HEK293 (cell line): ENCODE measurements around the gene MIF.

ENCODE experiments used
- BCL11A ChIP-seq: fragments of 450-650 bp; formaldehyde crosslinking; IDR thresholded peaks from 2 replicates; pipeline ENCODE4 v1.5.1; 2016; ENCODE audit warnings: low read depth, missing biosample characterization, missing genetic modification characterization
- GLI4 ChIP-seq: fragments of 450-650 bp; formaldehyde crosslinking; IDR thresholded peaks from 2 replicates; pipeline ENCODE4 v1.5.1; 2016; ENCODE audit warnings: missing biosample characterization, missing genetic modification characterization
- GLIS1 ChIP-seq: fragments of 450-650 bp; formaldehyde crosslinking; IDR thresholded peaks from 2 replicates; pipeline ENCODE4 v1.5.1; 2016; ENCODE audit warnings: missing biosample characterization, missing genetic modification characterization
- HOXA7 ChIP-seq: sonication (generic); formaldehyde crosslinking; IDR thresholded peaks from 2 replicates; pipeline ENCODE4 v1.8.1; 2022; ENCODE audit warnings: missing genetic modification reagents, borderline replicate concordance
- KLF1 ChIP-seq: fragments of 450-650 bp; formaldehyde crosslinking; IDR thresholded peaks from 2 replicates; pipeline ENCODE4 v1.5.1; 2016; ENCODE audit warnings: missing biosample characterization, missing genetic modification characterization
- KLF8 ChIP-seq: fragments of 450-650 bp; formaldehyde crosslinking; IDR thresholded peaks from 2 replicates; pipeline ENCODE4 v1.5.1; 2016; ENCODE audit warnings: missing biosample characterization, missing genetic modification characterization
- KLF9 ChIP-seq: fragments of 450-650 bp; formaldehyde crosslinking; IDR thresholded peaks from 2 replicates; pipeline ENCODE4 v1.5.1; 2016; ENCODE audit warnings: missing biosample characterization, missing genetic modification characterization, low read depth
- MZF1 ChIP-seq: fragments of 450-650 bp; formaldehyde crosslinking; IDR thresholded peaks from 2 replicates; pipeline ENCODE4 v1.5.1; 2017; ENCODE audit warnings: missing biosample characterization, missing genetic modification characterization, borderline replicate concordance
- OVOL3 ChIP-seq: fragments of 450-650 bp; formaldehyde crosslinking; IDR thresholded peaks from 2 replicates; pipeline ENCODE4 v1.5.1; 2016; ENCODE audit warnings: missing biosample characterization, missing genetic modification characterization
- PRDM4 ChIP-seq: fragments of 450-650 bp; formaldehyde crosslinking; IDR thresholded peaks from 2 replicates; pipeline ENCODE4 v1.5.1; 2017; ENCODE audit warnings: missing biosample characterization, missing genetic modification characterization
- SCRT1 ChIP-seq: fragments of 450-650 bp; formaldehyde crosslinking; IDR thresholded peaks from 2 replicates; pipeline ENCODE4 v1.5.1; 2016; ENCODE audit warnings: missing biosample characterization, missing genetic modification characterization, borderline replicate concordance
- SCRT2 ChIP-seq: fragments of 450-650 bp; formaldehyde crosslinking; IDR thresholded peaks from 2 replicates; pipeline ENCODE4 v1.5.1; 2016; ENCODE audit warnings: missing biosample characterization, missing genetic modification characterization
- SP2 ChIP-seq: fragments of 450-650 bp; formaldehyde crosslinking; IDR thresholded peaks from 2 replicates; pipeline ENCODE4 v1.5.1; 2016; ENCODE audit warnings: missing biosample characterization, missing genetic modification characterization
- SP3 ChIP-seq: fragments of 450-650 bp; formaldehyde crosslinking; IDR thresholded peaks from 2 replicates; pipeline ENCODE4 v1.5.1; 2016; ENCODE audit warnings: missing biosample characterization, missing genetic modification characterization
- TRIM28 ChIP-seq: IDR thresholded peaks from 2 replicates; pipeline ENCODE4 v1.6.1; 2011; ENCODE audit warnings: low read length, control low read depth, borderline replicate concordance
- YY1 ChIP-seq: fragments of 450-650 bp; formaldehyde crosslinking; IDR thresholded peaks from 2 replicates; pipeline ENCODE4 v1.5.1; 2018; ENCODE audit warnings: missing biosample characterization, missing genetic modification characterization
- ZBTB1 ChIP-seq: fragments of 450-650 bp; formaldehyde crosslinking; IDR thresholded peaks from 2 replicates; pipeline ENCODE4 v1.5.1; 2016; ENCODE audit warnings: missing biosample characterization, missing genetic modification characterization
- ZBTB20 ChIP-seq: fragments of 450-650 bp; formaldehyde crosslinking; IDR thresholded peaks from 2 replicates; pipeline ENCODE4 v1.5.1; 2016; ENCODE audit warnings: missing biosample characterization, missing genetic modification characterization
- ZBTB21 ChIP-seq: fragments of 450-650 bp; formaldehyde crosslinking; IDR thresholded peaks from 2 replicates; pipeline ENCODE4 v1.5.1; 2017; ENCODE audit warnings: missing biosample characterization, missing genetic modification characterization
- ZBTB8A ChIP-seq: fragments of 450-650 bp; formaldehyde crosslinking; IDR thresholded peaks from 2 replicates; pipeline ENCODE4 v1.5.1; 2016; ENCODE audit warnings: missing biosample characterization, missing genetic modification characterization
- ZIC2 ChIP-seq: fragments of 450-650 bp; formaldehyde crosslinking; IDR thresholded peaks from 2 replicates; pipeline ENCODE4 v1.5.1; 2016; ENCODE audit warnings: missing biosample characterization, missing genetic modification characterization
- ZNF112 ChIP-seq: fragments of 450-650 bp; formaldehyde crosslinking; IDR thresholded peaks from 2 replicates; pipeline ENCODE4 v1.5.0; 2017; ENCODE audit warnings: missing biosample characterization, missing genetic modification characterization
- ZNF146 ChIP-seq: fragments of 450-650 bp; formaldehyde crosslinking; IDR thresholded peaks from 2 replicates; pipeline ENCODE4 v1.5.1; 2016; ENCODE audit warnings: missing biosample characterization, missing genetic modification characterization
- ZNF23 ChIP-seq: fragments of 450-650 bp; formaldehyde crosslinking; IDR thresholded peaks from 2 replicates; pipeline ENCODE4 v1.5.1; 2016; ENCODE audit warnings: missing biosample characterization, missing genetic modification characterization, borderline replicate concordance
- ZNF248 ChIP-seq: fragments of 450-650 bp; formaldehyde crosslinking; IDR thresholded peaks from 2 replicates; pipeline ENCODE4 v1.5.1; 2017; ENCODE audit warnings: missing biosample characterization, missing genetic modification characterization
- ZNF302 ChIP-seq: fragments of 450-650 bp; formaldehyde crosslinking; IDR thresholded peaks from 2 replicates; pipeline ENCODE4 v1.5.1; 2016; ENCODE audit warnings: missing biosample characterization, missing genetic modification characterization, low read depth
- ZNF354C ChIP-seq: fragments of 450-650 bp; formaldehyde crosslinking; IDR thresholded peaks from 2 replicates; pipeline ENCODE4 v1.5.1; 2016; ENCODE audit warnings: missing biosample characterization, missing genetic modification characterization, low read depth, borderline replicate concordance
- ZNF398 ChIP-seq: fragments of 450-650 bp; formaldehyde crosslinking; IDR thresholded peaks from 2 replicates; pipeline ENCODE4 v1.5.1; 2017; ENCODE audit warnings: missing biosample characterization, missing genetic modification characterization
- ZNF473 ChIP-seq: fragments of 450-650 bp; formaldehyde crosslinking; IDR thresholded peaks from 2 replicates; pipeline ENCODE4 v1.5.1; 2017; ENCODE audit warnings: missing biosample characterization, missing genetic modification characterization
- ZNF548 ChIP-seq: fragments of 450-650 bp; formaldehyde crosslinking; IDR thresholded peaks from 2 replicates; pipeline ENCODE4 v1.5.1; 2016; ENCODE audit warnings: missing biosample characterization, missing genetic modification characterization
- ZNF561 ChIP-seq: fragments of 450-650 bp; IDR thresholded peaks from 2 replicates; pipeline ENCODE4 v1.5.1; 2018; ENCODE audit warnings: missing biosample characterization, missing genetic modification characterization, borderline replicate concordance
- ZNF600 ChIP-seq: fragments of 450-650 bp; formaldehyde crosslinking; IDR thresholded peaks from 2 replicates; pipeline ENCODE4 v1.5.1; 2016; ENCODE audit warnings: missing biosample characterization, missing genetic modification characterization
- ZNF660 ChIP-seq: fragments of 450-650 bp; IDR thresholded peaks from 2 replicates; pipeline ENCODE4 v1.5.1; 2018; ENCODE audit warnings: missing biosample characterization, mild to moderate bottlenecking, missing genetic modification characterization
- ZNF704 ChIP-seq: fragments of 450-650 bp; formaldehyde crosslinking; IDR thresholded peaks from 2 replicates; pipeline ENCODE4 v1.5.1; 2016; ENCODE audit warnings: missing biosample characterization, missing genetic modification characterization
- ZNF707 ChIP-seq: fragments of 450-650 bp; formaldehyde crosslinking; IDR thresholded peaks from 2 replicates; pipeline ENCODE4 v1.5.1; 2016; ENCODE audit warnings: missing biosample characterization, missing genetic modification characterization
- ZNF768 ChIP-seq: fragments of 450-650 bp; formaldehyde crosslinking; IDR thresholded peaks from 2 replicates; pipeline ENCODE4 v1.5.1; 2018; ENCODE audit warnings: missing biosample characterization, mild to moderate bottlenecking, missing genetic modification characterization

The MIF gene

GRCh38 chr22:23893945-23894709, at the start of gene MIF (continued):
- TF ChIP-seq PRDM4: no peak
- no peak for TF ChIP-seq ZNF707 (tag by site-specific recombination)
- peak; percentile 65; the same call in 1 of the 2 replicates for TF ChIP-seq SCRT1
- no peak for TF ChIP-seq ZNF704 (tag by site-specific recombination)
- TF ChIP-seq TRIM28: peak; percentile 92
- no peak for TF ChIP-seq ZNF112 (tag by site-specific recombination)
- no peak for TF ChIP-seq GLI4 (tag by site-specific recombination)
- 0 out of 2 replicates have a peak, but pooled peaks have one; percentile 12 for TF ChIP-seq ZBTB21 (tag by site-specific recombination)
- TF ChIP-seq ZIC2: peak; percentile 65
- TF ChIP-seq YY1 (tag by site-specific recombination): 0 out of 2 replicates have a peak, but pooled peaks have one; percentile 16
- no peak for TF ChIP-seq ZNF548
- TF ChIP-seq ZBTB8A (tag by site-specific recombination): peak; percentile 85
- TF ChIP-seq ZNF768 (tag by site-specific recombination): peak; percentile 57; the same call in 1 of the 2 replicates
- TF ChIP-seq ZNF146 (tag by site-specific recombination): no peak
- peak; percentile 71; the same call in 1 of the 2 replicates for TF ChIP-seq ZNF600 (tag by site-specific recombination)
- TF ChIP-seq SCRT2 (tag by site-specific recombination): peak; percentile 89
- TF ChIP-seq SP3: peak; percentile 88
- TF ChIP-seq ZNF660 (tag by site-specific recombination): peak; percentile 73
- TF ChIP-seq SP2 (tag by site-specific recombination): peak; percentile 95
- TF ChIP-seq ZNF354C (tag by site-specific recombination): no peak
- TF ChIP-seq KLF9 (tag by site-specific recombination): peak; percentile 21; the same call in 1 of the 2 replicates
- peak; percentile 43; the same call in 1 of the 2 replicates for TF ChIP-seq ZNF561
- 0 out of 2 replicates have a peak, but pooled peaks have one; percentile 15 for TF ChIP-seq BCL11A (tag by site-specific recombination)
- no peak for TF ChIP-seq ZNF23
- TF ChIP-seq ZBTB20 (tag by site-specific recombination): peak; percentile 56
- TF ChIP-seq ZBTB1 (tag by site-specific recombination): 0 out of 2 replicates have a peak, but pooled peaks have one; percentile 19
- TF ChIP-seq GLIS1 (tag by site-specific recombination): peak; percentile 91
- TF ChIP-seq ZNF248 (tag by site-specific recombination): no peak
- TF ChIP-seq HOXA7 (CRISPR knock-in tag): no peak
- TF ChIP-seq ZNF473 (tag by site-specific recombination): no peak
- 0 out of 2 replicates have a peak, but pooled peaks have one; percentile 13 for TF ChIP-seq OVOL3 (tag by site-specific recombination)
- TF ChIP-seq ZNF398: peak; percentile 87
- TF ChIP-seq ZNF302 (tag by site-specific recombination): no peak
- peak; percentile 74; the same call in 1 of the 2 replicates for TF ChIP-seq KLF1 (tag by site-specific recombination)
- peak; percentile 70; the same call in 1 of the 2 replicates for TF ChIP-seq MZF1 (tag by site-specific recombination)
- TF ChIP-seq KLF8 (tag by site-specific recombination): peak; percentile 47; the same call in 1 of the 2 replicates
